A172 (cell line): ENCODE data around the gene PCBD1. TPM values are rescaled to one million over a fixed set of nuclear protein-coding genes. Genes with fewer than 3 reads are reported as not detected.

ENCODE experiments used
- DNase-seq: peaks from one replicate; pipeline ENCODE4 v3.0.0-alpha.2; 2015; ENCODE audit warnings: low spot score
- total RNA-seq: library from RNA; depleted of rRNA; stranded (reverse); fragments of >200 nt; shearing (Covaris generic); gene quantifications from 2 replicates; pipeline ENCODE4 v1.2.3, GENCODE V29; 2014; rRNA removed

PCBD1 gene
- total RNA-seq, 1 experiment from 2014 or later: 86.4 TPM

GRCh38 chr10:70834021-70834420, 54.3 kb downstream of the PCBD1 start:
- no peak for DNase-seq

DNA sequence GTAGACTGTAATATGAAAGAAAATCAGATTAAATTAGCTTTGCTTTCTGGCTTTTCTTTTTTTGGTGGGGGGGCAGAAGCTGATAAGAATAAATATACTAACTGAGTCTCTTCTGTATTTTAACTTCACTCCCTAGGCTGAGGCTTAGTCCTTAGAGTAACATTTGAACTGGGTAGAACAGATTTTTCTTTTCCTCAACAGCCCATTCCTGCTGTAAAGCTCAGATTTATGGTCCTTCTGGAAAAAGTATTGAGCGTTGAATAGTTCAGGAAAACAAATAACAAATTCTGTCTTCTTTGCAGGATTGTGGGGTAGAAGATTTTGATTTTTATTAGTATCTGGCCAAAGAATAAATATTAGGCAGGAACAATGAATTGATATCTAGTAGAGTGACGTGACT, 54.8 kb downstream of the PCBD1 start:
- no peak for DNase-seq

Other genes with a start within 250 kb of the PCBD1 start
- 0.31 TPM in 1 of 2 replicates, not detected in the other for gene ADAMTS14, start 216.1 kb downstream of the PCBD1 start, total RNA-seq
- not detected in 2 replicates for gene TBATA, start 103.2 kb downstream of the PCBD1 start, total RNA-seq
- gene SGPL1, start 72.6 kb downstream of the PCBD1 start, total RNA-seq: 25.5 and 26.6 TPM in 2 replicates